Measurements from ENCODE around the gene ACMSD. TPM values are rescaled to one million over a fixed set of nuclear protein-coding genes. Genes with fewer than 3 reads are reported as not detected.

ACMSD gene
- total and polyA plus RNA-seq, 2 of the 13 experiments (the other 11 are each of a cell fraction or from before 2014, with no cell fraction given), result not detected

DNA sequence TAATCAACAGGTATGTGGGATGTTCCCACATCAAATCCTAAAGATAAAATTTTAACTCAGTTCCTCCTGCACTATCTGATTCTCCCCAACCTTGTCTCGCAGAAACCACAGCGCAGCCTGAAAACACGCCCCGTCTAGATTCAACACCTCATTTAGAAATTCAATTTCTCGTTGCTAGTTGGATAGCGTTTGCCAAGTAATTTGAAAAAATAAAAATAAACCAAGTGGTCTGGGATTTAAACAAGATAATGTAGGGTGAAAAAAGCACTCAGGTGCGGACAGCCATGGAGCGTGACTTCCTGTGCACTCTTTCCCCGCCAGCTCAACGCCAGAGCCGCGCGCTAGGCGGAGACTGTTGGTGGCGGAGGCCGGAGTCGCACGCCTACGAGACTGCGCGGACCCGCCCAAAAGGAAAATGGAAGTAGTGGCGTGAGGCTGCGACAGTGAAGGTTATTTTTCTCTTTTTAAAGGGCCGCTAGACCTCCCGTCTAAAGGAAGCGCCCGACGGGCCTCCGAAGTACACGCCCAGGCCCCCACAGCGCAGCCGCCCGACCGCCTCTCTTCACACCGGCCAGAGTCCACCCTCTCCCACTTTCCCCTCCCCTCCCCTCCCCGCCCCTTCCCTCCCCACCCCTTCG lies 79.6 kb downstream of the ACMSD start (continued):
- TF ChIP-seq ZNF547 (CRISPR knock-in tag; IDR thresholded peaks at IDR 0.05), result no peak
- TF ChIP-seq ZBTB42 (CRISPR knock-in tag; IDR thresholded peaks at IDR 0.05), result no peak
- peak; percentile 5; the same call in 1 of the 2 replicates for TF ChIP-seq CREM (IDR thresholded peaks at IDR 0.05)
- TF ChIP-seq CREM (CRISPR knock-in tag; IDR thresholded peaks at IDR 0.05), result no peak
- TF ChIP-seq, protein P1, sequence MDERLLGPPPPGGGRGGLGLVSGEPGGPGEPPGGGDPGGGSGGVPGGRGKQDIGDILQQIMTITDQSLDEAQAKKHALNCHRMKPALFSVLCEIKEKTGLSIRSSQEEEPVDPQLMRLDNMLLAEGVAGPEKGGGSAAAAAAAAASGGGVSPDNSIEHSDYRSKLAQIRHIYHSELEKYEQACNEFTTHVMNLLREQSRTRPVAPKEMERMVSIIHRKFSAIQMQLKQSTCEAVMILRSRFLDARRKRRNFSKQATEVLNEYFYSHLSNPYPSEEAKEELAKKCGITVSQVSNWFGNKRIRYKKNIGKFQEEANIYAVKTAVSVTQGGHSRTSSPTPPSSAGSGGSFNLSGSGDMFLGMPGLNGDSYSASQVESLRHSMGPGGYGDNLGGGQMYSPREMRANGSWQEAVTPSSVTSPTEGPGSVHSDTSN (CRISPR knock-in tag; IDR thresholded peaks at IDR 0.05), result no peak
- TF ChIP-seq, protein P2, sequence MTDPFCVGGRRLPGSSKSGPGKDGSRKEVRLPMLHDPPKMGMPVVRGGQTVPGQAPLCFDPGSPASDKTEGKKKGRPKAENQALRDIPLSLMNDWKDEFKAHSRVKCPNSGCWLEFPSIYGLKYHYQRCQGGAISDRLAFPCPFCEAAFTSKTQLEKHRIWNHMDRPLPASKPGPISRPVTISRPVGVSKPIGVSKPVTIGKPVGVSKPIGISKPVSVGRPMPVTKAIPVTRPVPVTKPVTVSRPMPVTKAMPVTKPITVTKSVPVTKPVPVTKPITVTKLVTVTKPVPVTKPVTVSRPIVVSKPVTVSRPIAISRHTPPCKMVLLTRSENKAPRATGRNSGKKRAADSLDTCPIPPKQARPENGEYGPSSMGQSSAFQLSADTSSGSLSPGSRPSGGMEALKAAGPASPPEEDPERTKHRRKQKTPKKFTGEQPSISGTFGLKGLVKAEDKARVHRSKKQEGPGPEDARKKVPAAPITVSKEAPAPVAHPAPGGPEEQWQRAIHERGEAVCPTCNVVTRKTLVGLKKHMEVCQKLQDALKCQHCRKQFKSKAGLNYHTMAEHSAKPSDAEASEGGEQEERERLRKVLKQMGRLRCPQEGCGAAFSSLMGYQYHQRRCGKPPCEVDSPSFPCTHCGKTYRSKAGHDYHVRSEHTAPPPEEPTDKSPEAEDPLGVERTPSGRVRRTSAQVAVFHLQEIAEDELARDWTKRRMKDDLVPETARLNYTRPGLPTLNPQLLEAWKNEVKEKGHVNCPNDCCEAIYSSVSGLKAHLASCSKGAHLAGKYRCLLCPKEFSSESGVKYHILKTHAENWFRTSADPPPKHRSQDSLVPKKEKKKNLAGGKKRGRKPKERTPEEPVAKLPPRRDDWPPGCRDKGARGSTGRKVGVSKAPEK (CRISPR knock-in tag; IDR thresholded peaks at IDR 0.05; ENCODE audit: borderline replicate concordance), result peak; percentile 82; the same call in 1 of the 2 replicates
- TF ChIP-seq PRDM4 (CRISPR knock-in tag; IDR thresholded peaks at IDR 0.05; ENCODE audit: borderline replicate concordance), result no peak
- 0 out of 2 replicates have a peak, but pooled peaks have one; percentile 46 for TF ChIP-seq ZNF75D (CRISPR knock-in tag; IDR thresholded peaks at IDR 0.05; ENCODE audit: borderline replicate concordance)
- TF ChIP-seq SKIL (CRISPR knock-in tag; IDR thresholded peaks at IDR 0.05; ENCODE audit: borderline replicate concordance), result no peak; the same call in 1 of the 2 replicates
- no peak for TF ChIP-seq JUNB (CRISPR knock-in tag; IDR thresholded peaks at IDR 0.05; ENCODE audit: borderline replicate concordance)
- peak; percentile 43 for TF ChIP-seq ZKSCAN1 (IDR thresholded peaks at IDR 0.05; ENCODE audit: low read length)
- TF ChIP-seq MEIS1 (CRISPR knock-in tag; IDR thresholded peaks at IDR 0.05; ENCODE audit: borderline replicate concordance), result no peak
- TF ChIP-seq ZNF572 (CRISPR knock-in tag; IDR thresholded peaks at IDR 0.05), result no peak
- TF ChIP-seq ZSCAN31 (CRISPR knock-in tag; IDR thresholded peaks at IDR 0.05; ENCODE audit: low read depth), result no peak
- no peak for TF ChIP-seq MAFK (conservative IDR thresholded peaks at IDR 0.05 in 1 of 2, IDR thresholded peaks at IDR 0.05 in 1 of 2; ENCODE audit: low read length in 2 of 2)
- peak; percentile 38; the same call in 1 of the 2 replicates for TF ChIP-seq ZNF264 (CRISPR knock-in tag; IDR thresholded peaks at IDR 0.05)
- no peak for TF ChIP-seq DNMT3B (CRISPR knock-in tag; conservative IDR thresholded peaks at IDR 0.05)
- 0 out of 2 replicates have a peak, but pooled peaks have one; percentile 52 for TF ChIP-seq DZIP1 (CRISPR knock-in tag; IDR thresholded peaks at IDR 0.05)
